Trophoblast cell (in vitro differentiated cells and primary cell): Measurements from ENCODE around the gene C1orf226.

ENCODE experiments used
- DNase-seq, 2 donors: peaks; one replicate each; pipeline ENCODE4 v3.0.0-alpha.2; 2016
- H2AFZ ChIP-seq: 2 replicates; pipeline ENCODE4 v1.6.1; 2013; ENCODE audit warnings: low read length, moderate library complexity, mild to moderate bottlenecking; ENCODE audit not compliant: insufficient read depth, poor library complexity
- H2AK5ac ChIP-seq: 2 replicates; pipeline ENCODE4 v1.6.1; 2013; ENCODE audit warnings: mild to moderate bottlenecking, low read length
- H2BK120ac ChIP-seq: 2 replicates; pipeline ENCODE4 v1.6.1; 2013; ENCODE audit warnings: low read length, mild to moderate bottlenecking, moderate library complexity; ENCODE audit not compliant: insufficient read depth, poor library complexity
- H2BK12ac ChIP-seq: 2 replicates; pipeline ENCODE4 v1.6.1; 2013; ENCODE audit warnings: mild to moderate bottlenecking, low read length, moderate library complexity
- H2BK5ac ChIP-seq: 2 replicates; pipeline ENCODE4 v1.6.1; 2013; ENCODE audit warnings: low read length, low read depth, moderate library complexity, mild to moderate bottlenecking; ENCODE audit not compliant: poor library complexity
- H3K14ac ChIP-seq: 2 replicates; pipeline ENCODE4 v1.6.1; 2013; ENCODE audit warnings: mild to moderate bottlenecking, low read length
- H3K18ac ChIP-seq: 2 replicates; pipeline ENCODE4 v1.6.1; 2013; ENCODE audit warnings: mild to moderate bottlenecking, low read length
- H3K23ac ChIP-seq: 2 replicates; pipeline ENCODE4 v1.6.1; 2013; ENCODE audit warnings: low read length
- H3K27ac ChIP-seq: 2 replicates; pipeline ENCODE4 v1.5.1; 2013; ENCODE audit warnings: low read depth, mild to moderate bottlenecking, inconsistent platforms, low read length, moderate library complexity
- H3K27me3 ChIP-seq: 2 replicates; pipeline ENCODE4 v1.6.1; 2013; ENCODE audit warnings: inconsistent platforms, mild to moderate bottlenecking, low read length, moderate library complexity; ENCODE audit not compliant: insufficient read depth
- H3K36me3 ChIP-seq, 2 experiments: 1 replicate in 1 of 2; 2 replicates in 1 of 2; pipeline ENCODE4 v1.6.1; 2013; ENCODE audit warnings: low read length in 2 of 2, mild to moderate bottlenecking in 2 of 2, moderate library complexity in 1 of 2; ENCODE audit not compliant: insufficient read depth in 2 of 2, control insufficient read depth in 1 of 2
- H3K4ac ChIP-seq: 2 replicates; pipeline ENCODE4 v1.6.1; 2013; ENCODE audit warnings: low read depth, mild to moderate bottlenecking, low read length, moderate library complexity
- H3K4me1 ChIP-seq, 2 experiments: 1 replicate in 1 of 2; 2 replicates in 1 of 2; pipeline ENCODE4 v1.6.1; 2013; ENCODE audit warnings: low read length in 2 of 2, mild to moderate bottlenecking in 2 of 2, moderate library complexity in 1 of 2; ENCODE audit not compliant: insufficient read depth in 2 of 2, control insufficient read depth in 1 of 2
- H3K4me2 ChIP-seq: 2 replicates; pipeline ENCODE4 v1.6.1; 2013; ENCODE audit warnings: inconsistent platforms, mild to moderate bottlenecking, low read length, moderate library complexity
- H3K4me3 ChIP-seq: 2 replicates; pipeline ENCODE4 v1.5.1; 2013; ENCODE audit warnings: mild to moderate bottlenecking, low read depth, low read length, inconsistent platforms
- H3K79me1 ChIP-seq: one replicate; pipeline ENCODE4 v1.6.1; 2013; ENCODE audit warnings: low read length
- H3K79me2 ChIP-seq: 2 replicates; pipeline ENCODE4 v1.6.1; 2013; ENCODE audit warnings: low read length, mild to moderate bottlenecking; ENCODE audit not compliant: control insufficient read depth, insufficient read depth, poor library complexity
- H3K9ac ChIP-seq: 2 replicates; pipeline ENCODE4 v1.6.1; 2013; ENCODE audit warnings: mild to moderate bottlenecking, low read length
- H3K9me3 ChIP-seq: 2 replicates; pipeline ENCODE4 v1.6.1; 2013; ENCODE audit warnings: low read depth, mild to moderate bottlenecking, control low read depth, inconsistent platforms, low read length; ENCODE audit not compliant: insufficient read depth
- H4K12ac ChIP-seq: 2 replicates; pipeline ENCODE4 v1.6.1; 2013; ENCODE audit warnings: low read depth, mild to moderate bottlenecking, low read length, moderate library complexity
- H4K8ac ChIP-seq: 2 replicates; pipeline ENCODE4 v1.6.1; 2013; ENCODE audit warnings: low read depth, mild to moderate bottlenecking, low read length, moderate library complexity
- H4K91ac ChIP-seq: one replicate; pipeline ENCODE4 v1.6.1; 2013; ENCODE audit warnings: low read depth, mild to moderate bottlenecking, low read length, moderate library complexity
- WGBS: extraction: QIAGEN DNeasy Blood & Tissue Kit; methylation state at CpG from one replicate; pipeline ENCODE4 v1.1.7; 2013; ENCODE audit warnings: missing lambda C conversion rate; ENCODE audit not compliant: insufficient read length, insufficient coverage; ENCODE audit errors: extremely low coverage; 5-methylcytosine and 5-hydroxymethylcytosine counted together

Gene C1orf226

GRCh38 chr1:162360874-162361260 lies 20.7 kb upstream of the C1orf226 start:
- Histone ChIP-seq H3K4me3 (no peak overlapping the region), H3K18ac (no peak overlapping the region), H4K12ac (no peak overlapping the region), H3K4ac (no peak overlapping the region), H3K14ac (no peak overlapping the region), H3K23ac (no peak overlapping the region), H2AFZ (no peak overlapping the region), H3K27ac (no peak overlapping the region), H2AK5ac (no peak overlapping the region), H3K36me3 (peaks cover 0 to 3% of the 10 kb centered on the region in 2 experiments), H3K27me3 (no peaks in the 10 kb centered on the region), H4K8ac (no peak overlapping the region), H2BK12ac (no peak overlapping the region), H3K79me1 (no peaks in the 10 kb centered on the region), H3K4me2 (no peak overlapping the region), H2BK120ac (no peak overlapping the region), H3K4me1 (no peaks in the 10 kb centered on the region), H4K91ac (no peak overlapping the region), H3K79me2 (no peaks in the 10 kb centered on the region), H2BK5ac (no peak overlapping the region), H3K9me3 (no peaks in the 10 kb centered on the region), H3K9ac (no peak overlapping the region)
- DNase-seq = no peak
- WGBS = no CpG with 5 or more reads among the region's 4 CpGs

GRCh38 chr1:162361349-162361748 lies 20.2 kb upstream of the C1orf226 start:
- H3K27me3 ChIP-seq = no peaks in the 10 kb centered on the region
- H2BK5ac ChIP-seq = no peak overlapping the region
- no peaks in the 10 kb centered on the region for H3K79me1 ChIP-seq
- H3K36me3 ChIP-seq = peaks cover 0 to 3% of the 10 kb centered on the region in 2 experiments
- no peak overlapping the region for H3K4me3 ChIP-seq
- no peak overlapping the region for H2AFZ ChIP-seq
- H2BK12ac ChIP-seq = no peak overlapping the region
- H3K4ac ChIP-seq = no peak overlapping the region
- H3K27ac ChIP-seq = no peak overlapping the region
- no peak overlapping the region for H3K18ac ChIP-seq
- H3K4me2 ChIP-seq = no peak overlapping the region
- no peak overlapping the region for H4K12ac ChIP-seq
- H3K9me3 ChIP-seq = no peaks in the 10 kb centered on the region
- no peak overlapping the region for H3K14ac ChIP-seq
- no peak overlapping the region for H2AK5ac ChIP-seq
- H3K9ac ChIP-seq = no peak overlapping the region
- no peak overlapping the region for H3K23ac ChIP-seq
- H3K79me2 ChIP-seq = no peaks in the 10 kb centered on the region
- no peak overlapping the region for H4K91ac ChIP-seq
- H4K8ac ChIP-seq = no peak overlapping the region
- H2BK120ac ChIP-seq = no peak overlapping the region
- no peaks in the 10 kb centered on the region for H3K4me1 ChIP-seq
- WGBS = no CpG with 5 or more reads among the region's 5 CpGs
- no peak for DNase-seq

- Histone ChIP-seq H2AK5ac (no peak overlapping the region), H4K12ac (no peak overlapping the region), H3K18ac (no peak overlapping the region), H3K9me3 (no peaks in the 10 kb centered on the region), H2BK12ac (no peak overlapping the region), H2BK5ac (no peak overlapping the region), H2AFZ (no peak overlapping the region), H3K4me3 (no peak overlapping the region), H3K79me2 (no peaks in the 10 kb centered on the region), H4K91ac (no peak overlapping the region), H4K8ac (no peak overlapping the region), H3K14ac (no peak overlapping the region), H3K27me3 (no peaks in the 10 kb centered on the region), H3K4me1 (peaks cover 9 to 10% of the 10 kb centered on the region in 2 experiments), H3K4ac (no peak overlapping the region), H2BK120ac (no peak overlapping the region), H3K27ac (no peak overlapping the region), H3K9ac (no peak overlapping the region), H3K23ac (no peak overlapping the region), H3K36me3 (peaks cover 0 to 2% of the 10 kb centered on the region in 2 experiments), H3K79me1 (peaks cover 2% of the 10 kb centered on the region), H3K4me2 (no peak overlapping the region)
- no peak for DNase-seq
- WGBS = no CpG with 5 or more reads among the region's 3 CpGs
Measured at GRCh38 chr1:162363823-162364222, 17.7 kb upstream of the C1orf226 start.

- peaks cover 9 to 10% of the 10 kb centered on the region in 2 experiments for H3K4me1 ChIP-seq
- no peak overlapping the region for H3K27ac ChIP-seq
- no peak overlapping the region for H3K4me2 ChIP-seq
- no peak overlapping the region for H3K4ac ChIP-seq
- no peak overlapping the region for H3K14ac ChIP-seq
- H4K8ac ChIP-seq = no peak overlapping the region
- no peak overlapping the region for H2AK5ac ChIP-seq
- H2BK5ac ChIP-seq = no peak overlapping the region
- no peak overlapping the region for H4K91ac ChIP-seq
- H2BK120ac ChIP-seq = no peak overlapping the region
- peaks cover 0 to 2% of the 10 kb centered on the region in 2 experiments for H3K36me3 ChIP-seq
- WGBS = no CpG with 5 or more reads among the region's 1 CpG
- H3K9me3 ChIP-seq = no peaks in the 10 kb centered on the region
- no peak overlapping the region for H3K18ac ChIP-seq
- no peak overlapping the region for H3K23ac ChIP-seq
- no peak for DNase-seq
- no peak overlapping the region for H2AFZ ChIP-seq
- no peaks in the 10 kb centered on the region for H3K27me3 ChIP-seq
- H2BK12ac ChIP-seq = no peak overlapping the region
- H3K79me1 ChIP-seq = peaks cover 2% of the 10 kb centered on the region
- H4K12ac ChIP-seq = no peak overlapping the region
- no peak overlapping the region for H3K4me3 ChIP-seq
- H3K79me2 ChIP-seq = no peaks in the 10 kb centered on the region
- H3K9ac ChIP-seq = no peak overlapping the region
Measured at GRCh38 chr1:162364498-162364897, 17.0 kb upstream of the C1orf226 start.
